Common myeloid progenitor, CD34-positive (primary cell): ENCODE results near the gene EPHB1.

Source experiments
- CTCF ChIA-PET: fragments of 350-600 bp; sonication (Branson Sonifier 250); formaldehyde crosslinking; loops from one replicate; lab custom pipeline; 2021; ENCODE audit warnings: antibody characterized with exemption; lab: Charles Lee
- POLR2A ChIA-PET: fragments of 350-600 bp; sonication (Branson Sonifier 250); formaldehyde crosslinking; loops from one replicate; lab custom pipeline; 2021; ENCODE audit warnings: antibody characterized with exemption; lab: Charles Lee
- DNase-seq, 3 donors: peaks; one replicate each; pipeline versions ENCODE4 v3.0.0 to v3.0.0-alpha.2; 2013
- H3K27ac ChIP-seq, 2 experiments: 1 replicate in 1 of 2; 2 replicates in 1 of 2; pipeline ENCODE4 v1.7.0; 2013; ENCODE audit warnings: inconsistent platforms in 2 of 2, low read length in 2 of 2, mild to moderate bottlenecking in 2 of 2, low read depth in 1 of 2, moderate library complexity in 1 of 2; ENCODE audit not compliant: severe bottlenecking in 2 of 2, insufficient read depth in 1 of 2, poor library complexity in 1 of 2
- H3K27me3 ChIP-seq, 5 experiments: replicated peaks in 2 of 5; 1 replicate in 3 of 5; 2 replicates in 2 of 5; pipeline versions ENCODE4 v1.6.1 to v1.7.0; 2013; ENCODE audit warnings: low read length in 4 of 5, mild to moderate bottlenecking in 2 of 5, moderate library complexity in 2 of 5, inconsistent platforms in 1 of 5; ENCODE audit not compliant: insufficient read depth in 5 of 5, control insufficient read depth in 4 of 5
- H3K36me3 ChIP-seq, 4 experiments: 1 replicate in 2 of 4; 2 replicates in 2 of 4; pipeline versions ENCODE4 v1.6.1 to v1.7.0; 2013; ENCODE audit warnings: low read length in 3 of 4, control low read depth in 1 of 4, mild to moderate bottlenecking in 1 of 4; ENCODE audit not compliant: control insufficient read depth in 4 of 4, insufficient read depth in 4 of 4
- H3K4me1 ChIP-seq, 4 experiments: 1 replicate in 3 of 4; 2 replicates in 1 of 4; pipeline versions ENCODE4 v1.6.1 to v1.7.1; 2013; ENCODE audit warnings: low read length in 3 of 4, mild to moderate bottlenecking in 3 of 4, control low read depth in 1 of 4, inconsistent platforms in 1 of 4, moderate library complexity in 1 of 4; ENCODE audit not compliant: control insufficient read depth in 4 of 4, insufficient read depth in 4 of 4; ENCODE audit errors: control extremely low read depth in 1 of 4
- H3K4me3 ChIP-seq, 7 experiments: 1 replicate in 4 of 7; 2 replicates in 3 of 7; pipeline versions ENCODE4 v1.5.1 to v1.7.0; 2013; ENCODE audit warnings: mild to moderate bottlenecking in 7 of 7, low read length in 6 of 7, moderate library complexity in 6 of 7, inconsistent platforms in 2 of 7, low read depth in 2 of 7, control low read depth in 1 of 7; ENCODE audit not compliant: insufficient read depth in 4 of 7, control insufficient read depth in 1 of 7; ENCODE audit errors: extremely low read depth in 1 of 7
- H3K9me3 ChIP-seq, 5 experiments: 1 replicate in 4 of 5; 2 replicates in 1 of 5; pipeline versions ENCODE4 v1.6.1 to v1.7.1; 2013; ENCODE audit warnings: low read length in 4 of 5, mild to moderate bottlenecking in 2 of 5, inconsistent platforms in 1 of 5, low read depth in 1 of 5, moderate library complexity in 1 of 5; ENCODE audit not compliant: control insufficient read depth in 4 of 5, insufficient read depth in 2 of 5; ENCODE audit errors: control extremely low read depth in 1 of 5
- WGBS: methylation state at CpG from one replicate; pipeline ENCODE4 v1.1.5; 2013; ENCODE audit not compliant: insufficient coverage; 5-methylcytosine and 5-hydroxymethylcytosine counted together

Gene EPHB1

GRCh38 chr3:135142530-135142929, 347.5 kb downstream of the EPHB1 start:
- Histone ChIP-seq H3K9me3 (no peaks in the 10 kb centered on the region), H3K27ac (no peak overlapping the region), H3K4me1 (no peaks in the 10 kb centered on the region), H3K4me3 (no peak overlapping the region), H3K36me3 (no peaks in the 10 kb centered on the region), H3K27me3 (no peaks in the 10 kb centered on the region)
- CTCF ChIA-PET = no interaction called here
- DNase-seq = no peak
- POLR2A ChIA-PET = no interaction called here
- 100% methylated on average over 5 of the region's 5 CpGs for WGBS

GRCh38 chr3:135143474-135143873, 348.4 kb downstream of the EPHB1 start:
- no peak overlapping the region for H3K4me3 ChIP-seq
- H3K36me3 ChIP-seq = no peaks in the 10 kb centered on the region
- DNase-seq = no peak
- no peaks in the 10 kb centered on the region for H3K9me3 ChIP-seq
- H3K27me3 ChIP-seq = peaks cover 0 to 3% (median 0%) of the 10 kb centered on the region in 5 experiments
- POLR2A ChIA-PET = no interaction called here
- H3K27ac ChIP-seq = no peak overlapping the region
- CTCF ChIA-PET = no interaction called here
- 100% methylated on average over 2 of the region's 2 CpGs for WGBS
- no peaks in the 10 kb centered on the region for H3K4me1 ChIP-seq

GRCh38 chr3:135145581-135145980, 350.5 kb downstream of the EPHB1 start:
- POLR2A ChIA-PET = no interaction called here
- CTCF ChIA-PET = no interaction called here
- Histone ChIP-seq H3K4me1 (no peaks in the 10 kb centered on the region), H3K9me3 (no peaks in the 10 kb centered on the region), H3K36me3 (no peaks in the 10 kb centered on the region), H3K27me3 (peaks cover 0 to 8% (median 0%) of the 10 kb centered on the region in 5 experiments), H3K4me3 (no peak overlapping the region), H3K27ac (no peak overlapping the region)
- 88% methylated on average over 3 of the region's 3 CpGs for WGBS
- no peak for DNase-seq

GRCh38 chr3:135147657-135148056, 352.6 kb downstream of the EPHB1 start:
- Histone ChIP-seq H3K4me3 (no peak overlapping the region), H3K27ac (no peak overlapping the region), H3K9me3 (peaks cover 0 to 1% (median 0%) of the 10 kb centered on the region in 5 experiments), H3K36me3 (no peaks in the 10 kb centered on the region), H3K4me1 (no peaks in the 10 kb centered on the region), H3K27me3 (peaks cover 0 to 8% (median 1%) of the 10 kb centered on the region in 5 experiments)
- WGBS = 83% methylated on average over 1 of the region's 3 CpGs
- ChIA-PET POLR2A (no interaction called here), CTCF (no interaction called here)
- no peak for DNase-seq

GRCh38 chr3:135148398-135149020, 353.4 kb downstream of the EPHB1 start:
- no peaks in the 10 kb centered on the region for H3K4me1 ChIP-seq
- 60% methylated on average over 4 of the region's 4 CpGs for WGBS
- POLR2A ChIA-PET = no interaction called here
- no peak overlapping the region for H3K27ac ChIP-seq
- peaks cover 0 to 1% (median 0%) of the 10 kb centered on the region in 5 experiments for H3K9me3 ChIP-seq
- CTCF ChIA-PET = no interaction called here
- no peaks in the 10 kb centered on the region for H3K36me3 ChIP-seq
- DNase-seq = no peak
- peaks cover 0 to 8% (median 1%) of the 10 kb centered on the region in 5 experiments for H3K27me3 ChIP-seq
- no peak overlapping the region for H3K4me3 ChIP-seq

DNA sequence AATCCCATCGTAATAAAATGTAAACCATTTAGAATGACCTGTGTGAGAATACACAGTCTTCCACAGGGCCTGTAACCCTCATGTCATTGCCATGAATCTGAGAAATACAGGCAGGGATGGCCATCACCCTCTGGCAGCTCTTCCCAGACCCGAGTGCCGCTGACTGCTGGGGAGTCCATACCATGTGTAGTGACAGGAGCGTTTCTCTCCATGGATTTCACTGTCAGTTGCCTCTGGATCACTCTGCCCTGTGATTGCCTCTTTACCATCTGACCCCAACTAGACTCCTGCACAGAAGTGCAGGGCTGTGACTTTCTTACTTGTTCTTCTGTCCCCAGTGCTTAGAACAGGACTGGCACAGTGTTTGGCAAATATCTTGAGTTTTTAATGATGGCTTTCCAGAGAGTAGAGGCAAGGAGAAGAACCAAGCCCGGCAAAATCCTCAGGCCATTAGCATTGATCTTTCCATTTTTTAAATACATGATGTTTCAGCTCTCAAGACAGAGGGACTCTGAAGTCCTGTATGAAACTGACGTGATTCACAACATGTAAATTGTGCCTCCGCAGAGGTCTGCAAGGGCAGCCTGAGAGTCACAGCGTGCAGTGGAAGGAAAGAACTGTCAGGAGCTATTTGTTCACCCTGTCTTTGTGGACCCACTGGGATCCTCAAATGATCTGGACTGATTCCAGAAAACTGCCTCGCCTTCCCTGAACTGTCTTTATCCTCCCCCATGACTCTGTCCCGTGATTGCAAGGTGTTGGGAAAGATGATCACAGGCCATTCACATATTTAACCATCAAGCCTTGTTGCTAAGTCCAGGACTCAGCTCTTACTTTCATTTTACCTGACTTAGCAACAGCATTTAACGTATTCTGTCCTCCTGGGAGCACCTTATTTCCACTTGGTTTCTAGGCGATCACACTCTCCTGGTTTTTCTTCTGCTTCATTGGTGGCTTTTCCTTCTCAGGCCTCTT, 354.9 kb downstream of the EPHB1 start:
- Histone ChIP-seq H3K27ac (no peak overlapping the region), H3K4me1 (no peaks in the 10 kb centered on the region), H3K4me3 (no peak overlapping the region), H3K27me3 (peaks cover 0 to 8% (median 1%) of the 10 kb centered on the region in 5 experiments), H3K36me3 (no peaks in the 10 kb centered on the region), H3K9me3 (peaks cover 0 to 1% (median 0%) of the 10 kb centered on the region in 5 experiments)
- ChIA-PET CTCF (no interaction called here), POLR2A (no interaction called here)
- 85% methylated on average over 10 of the region's 12 CpGs for WGBS
- no peak for DNase-seq

GRCh38 chr3:135154186-135154585, 359.1 kb downstream of the EPHB1 start:
- H3K4me1 ChIP-seq = no peaks in the 10 kb centered on the region
- H3K36me3 ChIP-seq = no peaks in the 10 kb centered on the region
- no peak overlapping the region for H3K27ac ChIP-seq
- no peak for DNase-seq
- ChIA-PET POLR2A (no interaction called here), CTCF (no interaction called here)
- WGBS = 100% methylated on average over 2 of the region's 2 CpGs
- no peak overlapping the region for H3K4me3 ChIP-seq
- peaks cover 0 to 6% (median 1%) of the 10 kb centered on the region in 5 experiments for H3K27me3 ChIP-seq
- peaks cover 0 to 2% (median 0%) of the 10 kb centered on the region in 5 experiments for H3K9me3 ChIP-seq
